Stimulated activated naive CD4-positive, alpha-beta T cell treated with Interleukin-2 at 50 U/mL for 16 hours (primary cell): ENCODE results near the gene SRGAP2B.
"Not testable (repeated sequence)": the region's sequence is repeated elsewhere in the genome, so short reads cannot be mapped to it uniquely, and the experiment has no call there.

ENCODE experiments used
- DNase-seq: peaks from one replicate; lab custom pipeline; 2025; lab: John Stamatoyannopoulos, UW

The SRGAP2B gene

DNA sequence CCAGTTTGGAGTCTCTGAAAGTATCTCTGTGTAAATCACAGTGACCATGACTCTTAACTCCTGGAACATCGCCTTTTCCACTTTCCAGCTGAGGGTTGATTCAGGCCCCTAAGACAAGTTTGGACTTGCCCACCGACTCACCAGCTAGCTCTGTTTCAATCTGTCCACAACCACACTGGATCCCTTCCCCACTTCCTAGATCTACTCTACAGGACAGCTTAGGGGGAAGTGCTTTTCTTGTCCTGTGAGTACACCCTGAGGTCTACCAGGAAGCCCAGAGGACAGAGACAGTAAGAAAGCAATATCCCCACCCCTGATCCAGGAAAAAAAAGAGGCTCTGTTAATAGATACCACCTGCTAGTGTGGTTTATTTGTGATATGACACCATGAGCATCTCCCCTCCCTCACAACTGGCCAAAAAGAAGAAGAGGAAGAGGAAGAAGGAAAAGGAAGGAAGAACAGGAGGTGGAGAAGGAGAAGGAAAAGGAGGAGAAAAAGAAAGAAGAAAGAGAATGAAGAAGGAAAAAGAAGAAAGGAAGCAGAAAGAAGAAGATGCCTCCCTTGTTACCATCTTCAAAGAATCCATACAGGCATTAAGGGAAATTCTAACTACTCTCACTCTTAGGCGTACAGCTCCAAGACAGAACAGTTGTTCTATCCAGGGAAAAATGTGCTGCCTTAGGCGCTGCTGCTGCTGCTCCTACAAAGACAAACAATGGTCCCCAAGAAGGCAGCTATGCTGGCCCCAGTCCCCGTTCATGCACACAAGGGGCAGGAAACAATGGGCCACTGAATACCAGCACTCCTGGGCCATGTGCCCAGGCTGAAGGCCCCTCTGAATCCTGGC, 96.8 kb downstream of the SRGAP2B start:
- DNase-seq, result not testable (repeated sequence)

DNA sequence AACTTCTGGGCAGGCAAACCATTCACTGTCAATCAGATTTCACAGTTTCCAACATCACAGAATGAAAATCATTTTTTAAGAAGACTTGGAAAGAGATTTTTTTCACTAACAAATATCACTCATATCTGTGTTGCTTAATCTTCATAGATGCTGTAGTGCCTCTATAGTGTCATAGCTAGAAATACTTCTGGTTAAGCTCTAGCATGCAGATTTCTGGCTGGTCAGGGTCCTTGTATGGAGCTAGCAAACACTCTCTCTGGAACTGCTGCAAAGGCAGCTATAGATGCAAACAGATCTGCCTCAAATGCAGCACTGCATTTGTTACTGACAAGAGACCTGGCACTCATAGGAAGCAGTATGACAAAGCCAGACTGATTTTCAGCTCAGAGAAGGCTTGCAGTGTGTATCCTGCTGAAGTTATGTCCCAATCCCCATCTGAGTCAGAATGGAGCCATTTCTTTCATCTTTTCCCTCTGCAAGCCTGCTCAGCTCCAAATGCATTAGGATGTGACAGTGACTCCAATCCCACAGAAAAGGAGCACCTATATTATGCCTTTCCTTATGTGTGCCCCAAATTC, 99.2 kb downstream of the SRGAP2B start:
- DNase-seq, result not testable (repeated sequence)

DNA sequence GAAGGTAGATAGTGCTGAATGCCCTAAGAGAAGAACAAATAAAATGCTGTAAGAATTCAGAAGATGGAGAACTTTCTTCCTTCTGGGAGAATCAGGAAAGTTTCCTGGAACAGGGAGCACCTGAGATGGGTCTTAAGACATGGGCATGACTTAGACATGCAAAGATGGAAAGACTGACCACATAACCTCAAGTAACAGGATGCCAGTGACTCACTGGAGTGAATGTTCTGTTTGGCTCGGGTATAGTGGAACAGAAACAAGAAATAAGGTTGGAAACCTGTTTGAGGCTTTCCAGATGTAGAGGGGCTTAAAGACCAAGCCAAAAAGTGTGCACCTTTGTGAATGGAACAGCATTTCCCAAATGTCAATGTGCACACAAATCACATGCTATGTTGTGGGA, 102.2 kb downstream of the SRGAP2B start:
- not testable (repeated sequence) for DNase-seq

DNA sequence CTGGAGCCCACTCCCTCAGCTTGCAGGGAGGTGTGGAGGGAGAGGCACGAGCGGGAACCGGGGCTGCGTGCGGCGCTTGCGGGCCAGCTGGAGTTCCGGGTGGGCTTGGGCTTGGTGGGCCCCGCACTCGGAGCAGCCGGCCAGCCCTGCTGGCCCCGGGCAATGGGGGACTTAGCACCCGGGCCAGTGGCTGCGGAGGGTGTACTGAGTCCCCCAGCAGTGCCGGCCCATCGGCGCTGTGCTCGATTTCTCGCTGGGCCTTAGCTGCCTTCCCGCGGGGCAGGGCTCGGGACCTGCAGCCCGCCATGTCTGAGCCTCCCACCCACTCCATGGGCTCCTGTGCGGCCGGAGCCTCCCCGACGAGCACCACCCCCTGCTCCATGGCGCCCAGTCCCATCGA, 104.5 kb downstream of the SRGAP2B start:
- not testable (repeated sequence) for DNase-seq

DNA sequence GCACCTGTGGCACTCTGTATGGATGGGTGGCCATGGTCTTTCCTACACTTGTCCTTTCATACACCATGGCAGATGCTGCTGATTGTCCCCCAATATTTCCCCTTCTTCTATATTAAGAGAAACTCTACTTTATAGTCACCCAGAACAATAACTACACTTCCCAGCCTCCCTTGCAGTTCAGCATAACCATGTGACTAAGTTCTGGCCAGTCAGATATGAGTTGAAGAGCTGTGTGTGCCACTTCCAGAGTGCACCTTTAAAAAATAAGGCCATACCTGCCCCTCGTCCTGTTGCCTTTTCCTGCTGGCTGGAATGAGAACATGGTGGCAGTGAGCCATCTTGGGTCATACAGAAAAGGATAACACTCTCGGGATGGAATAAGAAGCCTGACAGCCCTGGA, 108.0 kb downstream of the SRGAP2B start:
- DNase-seq, result not testable (repeated sequence)

DNA sequence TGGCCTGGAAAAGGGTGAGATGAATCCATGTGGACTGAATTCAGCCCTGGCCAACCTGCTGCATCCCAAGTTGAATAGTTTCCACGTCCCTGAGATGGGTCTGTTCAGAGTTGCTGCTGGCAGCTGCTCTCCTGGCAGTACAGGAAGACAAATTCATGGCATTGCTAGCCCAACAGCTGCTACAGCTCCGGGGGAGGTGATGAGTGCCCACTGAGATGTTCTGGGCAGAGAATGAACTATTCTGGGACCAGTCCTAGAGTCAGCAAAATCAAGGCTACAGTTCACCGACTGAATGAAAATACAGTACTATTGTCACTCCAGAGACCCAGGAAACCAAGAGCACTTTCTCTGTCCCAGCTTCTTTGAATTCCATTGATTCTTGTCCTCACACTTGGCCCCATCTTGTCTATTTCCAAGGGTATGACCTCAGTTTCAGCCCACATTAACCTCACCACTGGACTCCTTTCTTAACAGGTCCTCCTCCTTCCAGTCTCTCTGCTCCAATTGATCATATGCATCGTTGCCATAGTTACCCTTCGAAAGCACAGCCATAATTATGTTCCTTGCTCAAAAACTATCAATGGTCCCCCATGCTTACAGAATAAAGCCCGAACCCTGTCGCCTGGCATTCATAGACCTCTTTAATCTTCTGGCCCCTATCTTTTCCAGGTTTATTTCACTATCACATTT, 108.8 kb downstream of the SRGAP2B start:
- DNase-seq, result not testable (repeated sequence)

DNA sequence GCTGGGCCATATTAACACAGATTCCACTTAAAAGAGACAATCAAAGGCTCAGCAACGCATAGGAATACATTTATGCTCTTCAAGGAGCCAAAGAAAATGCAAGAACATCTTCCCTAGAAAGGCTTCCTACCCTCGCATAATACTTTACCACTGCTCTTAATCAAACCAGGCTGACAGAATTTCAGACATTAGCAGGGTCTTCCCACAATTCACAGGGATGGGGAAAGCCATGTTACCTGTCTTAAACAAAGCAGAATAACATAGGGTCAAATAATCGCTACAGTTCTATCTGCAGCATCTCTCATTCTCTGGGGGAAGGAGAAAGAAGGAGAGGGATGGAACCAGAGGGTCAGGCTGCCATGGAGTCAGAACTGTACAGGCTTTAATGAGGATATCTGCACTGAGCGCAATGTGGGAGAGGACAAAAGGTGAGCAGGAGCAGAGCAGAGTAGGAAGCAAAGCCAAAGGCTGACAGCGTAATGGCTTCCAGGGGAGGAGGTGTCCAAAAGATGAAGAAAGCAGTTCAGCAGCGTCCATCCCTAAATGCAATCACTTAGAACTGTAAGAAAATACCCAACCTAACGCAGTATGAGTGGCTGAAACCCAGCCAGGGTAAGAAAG, 109.5 kb downstream of the SRGAP2B start:
- not testable (repeated sequence) for DNase-seq

DNA sequence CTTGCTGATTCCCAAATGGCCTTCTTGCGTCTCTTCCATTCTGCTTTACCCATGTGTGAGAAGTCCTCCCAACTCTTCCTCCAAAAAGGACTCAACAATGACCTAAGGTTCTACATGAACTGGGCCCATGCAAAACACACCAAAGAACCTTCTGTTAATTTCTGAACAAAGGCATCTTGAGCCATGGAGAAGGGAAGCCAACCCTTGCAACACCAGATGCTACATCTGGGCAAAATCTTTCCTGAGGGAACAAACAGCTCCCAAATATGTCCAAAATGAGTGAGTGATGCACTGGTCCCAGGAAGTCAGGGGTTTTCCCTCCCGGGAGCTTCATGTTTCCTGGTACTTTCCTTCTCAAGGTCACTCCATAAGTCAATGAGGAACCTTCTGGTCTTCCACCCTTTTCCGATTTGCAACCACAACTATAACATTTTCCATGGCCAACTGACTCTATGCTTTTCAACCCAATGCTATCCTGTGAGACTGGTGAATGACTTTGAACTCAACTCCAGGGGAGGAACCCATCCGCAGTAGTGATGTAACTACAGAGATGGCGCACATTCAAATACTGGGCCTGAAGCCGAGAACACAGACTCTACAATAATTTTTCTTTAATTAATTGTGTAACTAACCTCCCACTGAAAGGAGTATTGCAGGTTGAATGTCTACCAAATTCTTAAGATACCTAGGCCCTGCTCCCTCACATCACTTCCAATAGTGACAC, 112.2 kb downstream of the SRGAP2B start:
- DNase-seq, result not testable (repeated sequence)

DNA sequence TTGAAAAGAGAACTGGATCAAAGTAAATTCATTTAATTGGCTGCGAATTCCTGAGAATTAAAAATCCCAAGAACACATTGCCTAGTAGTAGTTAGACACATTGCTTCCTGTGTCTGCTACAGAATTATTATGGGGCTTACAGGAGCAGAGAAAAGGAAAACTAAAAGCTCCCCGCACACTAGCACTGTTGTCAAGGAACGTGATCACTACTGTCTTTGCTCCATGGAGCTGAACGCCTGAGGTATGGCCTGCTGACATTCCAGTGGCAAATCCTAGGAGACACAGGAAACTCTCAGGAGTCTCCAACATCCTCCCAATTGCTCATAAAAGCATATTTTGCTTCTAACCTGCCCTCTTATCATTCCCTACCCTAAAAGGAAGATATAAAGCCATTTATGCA, 114.0 kb downstream of the SRGAP2B start:
- not testable (repeated sequence) for DNase-seq

DNA sequence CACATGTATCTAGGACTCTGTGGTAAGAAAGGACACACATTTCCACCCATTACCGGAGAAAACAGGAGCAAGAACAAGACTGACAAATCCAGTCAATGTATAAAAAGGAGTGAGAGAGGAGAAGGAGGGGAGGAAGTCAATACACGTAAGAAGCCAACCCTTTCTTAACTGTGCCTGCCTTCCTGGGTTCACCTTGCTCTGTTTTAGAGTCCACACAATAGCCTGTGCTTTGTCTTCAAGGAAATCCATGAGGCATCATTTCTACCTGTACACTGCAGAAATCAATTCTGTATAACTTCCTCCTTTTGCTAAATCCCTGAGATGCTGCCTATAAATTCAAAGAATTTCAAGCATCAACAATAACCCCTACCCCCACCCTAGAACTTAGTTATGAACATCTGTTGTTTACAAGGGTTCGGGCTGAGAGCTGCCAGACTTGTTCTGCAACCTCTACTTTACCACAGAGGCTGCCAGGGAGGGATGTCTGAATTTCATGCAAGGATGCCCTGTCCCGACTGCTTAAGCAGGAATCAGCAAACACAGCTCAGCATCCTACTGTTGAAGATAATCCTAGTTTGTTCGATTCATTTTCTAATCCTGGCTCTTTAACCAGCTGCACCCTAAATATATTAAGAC, 115.0 kb downstream of the SRGAP2B start:
- not testable (repeated sequence) for DNase-seq

DNA sequence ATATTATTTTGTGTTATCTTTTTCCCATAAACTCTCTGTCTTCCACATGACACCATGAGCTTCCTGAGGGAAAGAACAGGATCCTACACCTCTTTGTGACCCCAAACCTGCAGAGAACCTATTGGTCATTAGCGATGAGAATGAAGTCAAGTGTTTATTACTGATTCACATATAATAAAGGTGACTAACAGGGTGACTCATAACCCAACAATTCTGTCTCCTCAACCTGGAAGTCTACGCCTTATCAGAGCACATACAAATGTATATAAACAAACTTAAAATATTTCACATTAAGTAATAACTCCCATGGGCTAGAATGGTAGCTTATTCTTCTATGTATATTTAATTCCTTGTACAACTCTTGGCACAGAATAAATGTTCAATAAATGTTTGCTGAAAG, 117.3 kb downstream of the SRGAP2B start:
- not testable (repeated sequence) for DNase-seq

DNA sequence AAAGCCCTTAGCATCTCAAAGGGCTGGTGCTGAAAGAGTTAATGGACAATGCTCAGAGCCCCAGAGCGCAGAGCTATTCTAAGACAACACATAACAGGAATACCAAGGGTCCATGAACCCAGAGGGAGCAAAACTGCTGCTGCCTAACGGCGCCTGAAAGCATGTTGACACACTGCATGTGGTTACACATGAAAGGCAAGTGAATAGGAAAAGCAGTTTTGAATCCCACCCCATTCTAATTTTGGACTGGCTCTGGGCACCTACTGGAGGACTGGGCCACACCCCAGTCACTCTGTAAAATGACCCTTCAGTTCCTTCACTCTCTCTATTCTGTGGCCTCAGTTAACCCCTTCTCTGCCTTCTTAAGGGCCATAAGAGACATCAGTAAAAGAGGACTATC, 123.2 kb downstream of the SRGAP2B start:
- DNase-seq, result not testable (repeated sequence)

DNA sequence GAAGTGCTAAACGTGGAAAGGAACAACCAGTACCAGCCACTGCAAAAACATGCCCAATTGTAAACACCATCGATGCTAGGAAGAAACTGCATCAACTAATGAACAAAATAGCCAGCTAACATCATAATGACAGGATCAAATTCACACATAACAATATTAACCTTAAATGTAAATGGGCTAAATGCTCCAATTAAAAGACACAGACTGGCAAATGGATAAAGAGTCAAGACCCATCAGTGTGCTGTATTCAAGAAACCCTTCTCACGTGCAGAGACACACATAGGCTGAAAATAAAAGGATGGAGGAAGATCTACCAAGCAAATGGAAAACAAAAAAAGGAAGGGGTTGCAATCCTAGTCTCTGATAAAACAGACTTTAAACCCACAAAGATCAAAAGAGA, 128.6 kb downstream of the SRGAP2B start:
- DNase-seq, result not testable (repeated sequence)

DNA sequence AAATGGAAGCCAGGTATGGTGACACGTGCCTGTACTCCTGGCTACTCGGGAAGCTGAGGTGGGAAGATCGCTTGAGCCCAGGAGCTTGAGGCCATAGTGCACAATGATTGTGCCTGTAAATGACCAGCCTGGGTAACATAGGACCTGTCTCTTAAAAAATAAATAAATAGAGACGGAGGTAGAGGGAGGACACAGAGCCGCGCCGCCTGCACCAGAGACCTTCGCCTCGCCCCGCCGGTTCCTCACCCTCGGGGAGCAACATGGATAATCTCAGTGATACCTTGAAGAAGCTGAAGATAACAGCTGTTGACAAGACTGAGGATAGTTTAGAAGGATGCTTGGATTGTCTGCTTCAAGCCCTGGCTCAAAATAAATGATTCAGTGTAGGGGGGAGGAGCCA, 130.4 kb downstream of the SRGAP2B start:
- not testable (repeated sequence) for DNase-seq

DNA sequence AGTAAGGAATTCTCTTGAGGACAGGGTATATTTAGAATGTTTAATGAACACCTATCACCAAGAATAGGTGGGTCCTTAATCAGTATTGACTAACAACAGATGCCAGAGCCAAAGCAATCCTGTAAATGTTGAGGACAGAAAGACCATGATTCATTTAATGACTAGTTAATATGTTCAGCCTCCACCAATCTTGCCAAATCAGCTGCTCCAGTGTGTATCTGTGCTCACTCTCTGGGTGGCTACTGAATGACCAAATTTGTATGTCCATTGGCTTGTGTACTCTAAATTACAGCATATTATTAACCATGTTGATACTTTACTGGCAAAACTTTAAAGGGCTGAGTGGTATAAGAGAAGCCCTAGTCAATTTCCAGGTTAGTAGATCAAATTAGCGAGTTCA, 130.9 kb downstream of the SRGAP2B start:
- DNase-seq, result not testable (repeated sequence)

DNA sequence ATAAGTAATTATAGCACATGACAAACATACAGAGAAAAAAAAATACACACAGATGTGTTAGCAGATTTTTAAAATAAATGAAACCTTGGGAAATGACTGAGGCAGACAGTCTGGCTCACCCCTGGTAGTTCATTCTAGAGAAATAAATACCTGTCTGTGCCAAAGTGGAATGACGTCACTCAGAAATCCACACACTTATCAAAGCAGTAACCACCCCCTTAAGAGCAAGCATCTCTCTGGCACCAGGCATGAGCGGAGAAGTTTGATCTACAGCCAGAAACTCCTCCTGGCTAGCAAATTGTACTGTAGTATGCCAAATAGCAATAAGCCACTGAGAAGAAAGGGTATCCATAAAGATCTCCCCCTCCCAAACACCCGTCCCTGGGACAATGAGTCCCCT, 131.6 kb downstream of the SRGAP2B start:
- DNase-seq, result not testable (repeated sequence)

DNA sequence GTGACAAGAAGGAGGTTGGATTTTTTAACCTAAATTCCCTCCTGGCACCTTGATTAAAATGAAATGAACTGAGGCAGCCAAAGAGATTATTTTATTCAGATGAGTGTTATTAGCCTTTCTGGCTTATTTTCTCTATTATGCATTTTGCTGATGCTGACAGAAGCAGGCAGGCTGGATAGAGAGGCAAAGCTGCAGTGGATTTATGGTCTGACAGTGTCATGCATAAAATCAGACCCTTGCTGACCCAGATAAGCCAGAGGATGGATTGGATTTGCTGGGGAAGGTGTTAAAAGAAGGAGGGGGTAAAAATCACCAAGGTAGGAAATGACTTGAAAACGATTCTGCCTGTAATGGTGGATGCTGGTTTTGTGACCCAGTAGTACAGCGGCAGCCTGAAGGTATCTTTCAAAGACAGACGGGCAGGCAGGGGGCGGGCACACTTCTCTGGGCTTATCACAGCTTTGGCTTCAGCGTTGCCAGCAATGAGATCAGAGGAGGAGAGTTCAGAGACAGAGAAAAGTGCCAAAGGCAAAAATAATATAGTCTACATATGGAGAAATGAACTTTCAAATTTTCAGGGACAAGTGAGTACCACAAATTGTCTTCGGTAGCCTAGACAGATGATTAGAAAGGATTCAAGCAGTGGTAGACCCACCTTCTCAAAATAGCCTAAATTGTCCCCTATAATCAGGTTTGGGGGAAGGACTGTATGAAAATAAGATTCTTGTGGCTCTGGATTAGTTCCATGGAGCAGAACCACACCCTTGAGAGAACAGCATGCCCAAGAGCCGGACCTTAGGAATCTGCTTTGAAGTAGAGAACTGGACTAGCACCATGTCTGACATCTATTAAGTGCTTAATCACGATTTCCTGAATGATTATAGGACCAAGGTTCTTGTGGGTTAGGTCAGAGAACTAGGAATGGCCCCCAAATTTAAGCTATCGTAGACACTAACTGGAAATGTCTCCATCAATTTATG, 133.2 kb downstream of the SRGAP2B start:
- not testable (repeated sequence) for DNase-seq

DNA sequence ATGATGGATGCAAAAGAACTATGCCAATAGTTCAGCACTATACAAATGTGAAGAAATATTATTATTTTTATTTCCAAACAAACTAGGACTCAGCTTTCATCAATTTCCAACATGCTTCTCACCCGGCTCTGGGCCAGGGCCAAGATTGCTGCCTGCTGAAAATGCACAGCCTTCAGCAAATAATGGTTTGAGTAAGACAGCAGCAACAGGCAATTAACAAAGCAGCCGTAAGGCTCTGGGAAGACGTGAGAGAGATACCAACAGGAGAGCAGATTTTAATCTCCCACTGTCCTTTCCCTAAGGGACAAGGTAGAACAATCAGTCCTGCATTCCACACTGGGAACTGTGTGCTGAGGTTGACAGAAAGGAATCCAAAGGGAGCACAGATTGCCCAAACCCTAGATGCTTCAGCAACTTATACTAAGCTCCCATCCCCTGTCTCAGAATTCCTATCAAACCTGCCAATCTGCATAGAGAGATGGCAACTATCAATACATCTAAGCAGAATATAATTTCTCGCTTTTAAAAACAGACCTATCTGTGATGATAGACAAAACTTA, 134.1 kb downstream of the SRGAP2B start:
- DNase-seq, result not testable (repeated sequence)

DNA sequence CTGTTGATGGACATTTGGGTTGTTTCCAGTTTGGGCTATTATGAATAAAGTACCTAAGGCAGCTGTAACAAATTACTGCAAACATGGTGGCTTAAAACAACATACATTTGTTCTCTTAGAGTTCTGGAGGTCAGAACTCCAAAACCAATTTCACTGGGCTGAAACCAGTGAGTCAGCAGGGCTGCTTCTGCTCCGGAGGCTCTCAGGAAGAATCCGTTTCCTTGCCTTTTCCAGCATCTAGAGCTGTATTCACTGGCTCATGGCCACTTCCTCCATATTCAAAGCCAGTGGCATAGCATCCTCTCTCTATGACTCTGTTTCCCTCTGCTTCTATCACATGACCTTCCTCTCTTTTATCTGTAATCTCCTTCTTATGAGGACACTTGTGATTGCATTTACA, 146.7 kb downstream of the SRGAP2B start:
- DNase-seq, result not testable (repeated sequence)

DNA sequence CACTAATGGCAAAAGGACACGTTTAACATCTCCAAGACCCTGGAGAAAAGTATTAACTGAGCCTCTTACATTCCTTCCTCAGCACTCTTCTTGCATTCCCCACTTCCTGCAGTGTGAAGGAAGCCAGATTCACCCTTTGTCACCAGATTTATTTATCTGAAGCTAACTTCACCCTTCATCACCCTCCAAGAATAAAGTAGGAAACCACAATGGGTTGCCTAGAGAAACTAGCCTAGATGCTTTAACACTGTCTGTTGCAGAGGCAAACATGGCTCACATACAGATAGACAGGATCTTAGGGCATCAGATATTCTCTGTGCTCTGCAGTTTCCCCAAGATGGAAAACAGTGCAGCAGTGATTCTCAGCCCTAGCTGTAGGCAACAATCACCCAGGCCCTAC, 147.6 kb downstream of the SRGAP2B start:
- DNase-seq, result not testable (repeated sequence)
